C4-2B (cell line): ENCODE measurements around the gene PON3.

Experiments used
- ZFX ChIP-seq: fragments of 450-650 bp; IDR thresholded peaks from 2 replicates; pipeline ENCODE4 v1.6.1; 2017
- TF ChIP-seq, protein P1 (sequence below): fragments of 450-650 bp; conservative IDR thresholded peaks from 2 replicates; pipeline ENCODE4 v1.5.1; 2017; ENCODE audit warnings: mild to moderate bottlenecking

GRCh38 chr7:95309951-95310350, 86.2 kb downstream of the PON3 start:
- TF ChIP-seq, protein P1, sequence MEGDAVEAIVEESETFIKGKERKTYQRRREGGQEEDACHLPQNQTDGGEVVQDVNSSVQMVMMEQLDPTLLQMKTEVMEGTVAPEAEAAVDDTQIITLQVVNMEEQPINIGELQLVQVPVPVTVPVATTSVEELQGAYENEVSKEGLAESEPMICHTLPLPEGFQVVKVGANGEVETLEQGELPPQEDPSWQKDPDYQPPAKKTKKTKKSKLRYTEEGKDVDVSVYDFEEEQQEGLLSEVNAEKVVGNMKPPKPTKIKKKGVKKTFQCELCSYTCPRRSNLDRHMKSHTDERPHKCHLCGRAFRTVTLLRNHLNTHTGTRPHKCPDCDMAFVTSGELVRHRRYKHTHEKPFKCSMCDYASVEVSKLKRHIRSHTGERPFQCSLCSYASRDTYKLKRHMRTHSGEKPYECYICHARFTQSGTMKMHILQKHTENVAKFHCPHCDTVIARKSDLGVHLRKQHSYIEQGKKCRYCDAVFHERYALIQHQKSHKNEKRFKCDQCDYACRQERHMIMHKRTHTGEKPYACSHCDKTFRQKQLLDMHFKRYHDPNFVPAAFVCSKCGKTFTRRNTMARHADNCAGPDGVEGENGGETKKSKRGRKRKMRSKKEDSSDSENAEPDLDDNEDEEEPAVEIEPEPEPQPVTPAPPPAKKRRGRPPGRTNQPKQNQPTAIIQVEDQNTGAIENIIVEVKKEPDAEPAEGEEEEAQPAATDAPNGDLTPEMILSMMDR = no peak
- TF ChIP-seq ZFX = no peak
